HEK293 (cell line): ENCODE results near the gene TMEM123.

ENCODE experiments used
- CTCF ChIA-PET: fragments of 350-600 bp; formaldehyde crosslinking; extraction: SDS; loops from one replicate; lab custom pipeline; 2021; ENCODE audit warnings: antibody characterized with exemption; lab: Yijun Ruan, JAX
- POLR2A ChIA-PET: fragments of 300-600 bp; formaldehyde crosslinking; extraction: SDS; loops from one replicate; lab custom pipeline; 2020; ENCODE audit warnings: antibody characterized with exemption, inconsistent platforms; lab: Yijun Ruan, JAX
- H3K27ac ChIP-seq: fragments of 200-500 bp; sonication (Bioruptor generic); 2 replicates; pipeline ENCODE4 v1.5.1; 2014; ENCODE audit warnings: low read depth, low read length, control low read depth, inconsistent platforms; ENCODE audit errors: extremely low read depth
- H3K36me3 ChIP-seq, 2 experiments: fragments of 200-500 bp in 1 of 2; sonication (Bioruptor generic) in 1 of 2; 1 replicate in 1 of 2; 2 replicates in 1 of 2; pipeline ENCODE4 v1.5.1; 2014 to 2017; ENCODE audit warnings: inconsistent platforms in 2 of 2, low read length in 2 of 2; ENCODE audit not compliant: control insufficient read depth in 2 of 2, insufficient read depth in 1 of 2
- H3K4me1 ChIP-seq: fragments of 200-500 bp; sonication (Bioruptor generic); 2 replicates; pipeline ENCODE4 v1.5.1; 2014; ENCODE audit warnings: mild to moderate bottlenecking, low read length, inconsistent platforms; ENCODE audit not compliant: control insufficient read depth, insufficient read depth
- H3K4me3 ChIP-seq: 2 replicates; pipeline ENCODE4 v1.5.1; 2011; ENCODE audit warnings: low read depth, mild to moderate bottlenecking, control low read depth, low read length, moderate library complexity
- H3K9me3 ChIP-seq: fragments of 200-500 bp; sonication (Bioruptor generic); 2 replicates; pipeline ENCODE4 v1.5.1; 2014; ENCODE audit warnings: low read depth, low read length, inconsistent platforms; ENCODE audit not compliant: control insufficient read depth, insufficient read depth
- GFI1B ChIP-seq: fragments of 450-650 bp; formaldehyde crosslinking; IDR thresholded peaks from 2 replicates; pipeline ENCODE4 v1.5.1; 2016; ENCODE audit warnings: missing biosample characterization, missing genetic modification characterization
- KLF8 ChIP-seq: fragments of 450-650 bp; formaldehyde crosslinking; IDR thresholded peaks from 2 replicates; pipeline ENCODE4 v1.5.1; 2016; ENCODE audit warnings: missing biosample characterization, missing genetic modification characterization
- MYNN ChIP-seq: fragments of 450-650 bp; formaldehyde crosslinking; IDR thresholded peaks from 2 replicates; pipeline ENCODE4 v1.5.1; 2016; ENCODE audit warnings: missing biosample characterization, missing genetic modification characterization, borderline replicate concordance
- OSR2 ChIP-seq: fragments of 450-650 bp; formaldehyde crosslinking; IDR thresholded peaks from 2 replicates; pipeline ENCODE4 v1.5.1; 2016; ENCODE audit warnings: missing biosample characterization, missing genetic modification characterization
- PATZ1 ChIP-seq: fragments of 450-650 bp; formaldehyde crosslinking; IDR thresholded peaks from 2 replicates; pipeline ENCODE4 v1.5.1; 2016; ENCODE audit warnings: missing biosample characterization, missing genetic modification characterization
- REST ChIP-seq: fragments of 450-650 bp; formaldehyde crosslinking; IDR thresholded peaks from 2 replicates; pipeline ENCODE4 v1.5.1; 2016; ENCODE audit warnings: missing biosample characterization, missing genetic modification characterization
- SCRT2 ChIP-seq: fragments of 450-650 bp; formaldehyde crosslinking; IDR thresholded peaks from 2 replicates; pipeline ENCODE4 v1.5.1; 2016; ENCODE audit warnings: missing biosample characterization, missing genetic modification characterization
- TRIM28 ChIP-seq: IDR thresholded peaks from 2 replicates; pipeline ENCODE4 v1.6.1; 2011; ENCODE audit warnings: low read length, control low read depth, borderline replicate concordance
- ZBTB1 ChIP-seq: fragments of 450-650 bp; formaldehyde crosslinking; IDR thresholded peaks from 2 replicates; pipeline ENCODE4 v1.5.1; 2016; ENCODE audit warnings: missing biosample characterization, missing genetic modification characterization
- ZNF19 ChIP-seq: fragments of 450-650 bp; formaldehyde crosslinking; IDR thresholded peaks from 2 replicates; pipeline ENCODE4; 2016; ENCODE audit warnings: missing biosample characterization, missing genetic modification characterization, low read depth
- ZNF202 ChIP-seq: fragments of 450-650 bp; formaldehyde crosslinking; IDR thresholded peaks from 2 replicates; pipeline ENCODE4 v1.5.1; 2016; ENCODE audit warnings: missing biosample characterization, missing genetic modification characterization, borderline replicate concordance
- ZNF248 ChIP-seq: fragments of 450-650 bp; formaldehyde crosslinking; IDR thresholded peaks from 2 replicates; pipeline ENCODE4 v1.5.1; 2017; ENCODE audit warnings: missing biosample characterization, missing genetic modification characterization
- ZNF280C ChIP-seq: fragments of 450-650 bp; formaldehyde crosslinking; IDR thresholded peaks from 2 replicates; pipeline ENCODE4 v1.5.1; 2016; ENCODE audit warnings: missing biosample characterization, missing genetic modification characterization
- ZNF423 ChIP-seq: fragments of 450-650 bp; formaldehyde crosslinking; IDR thresholded peaks from 2 replicates; pipeline ENCODE4 v1.5.1; 2016; ENCODE audit warnings: missing biosample characterization, missing genetic modification characterization
- ZNF510 ChIP-seq: fragments of 450-650 bp; formaldehyde crosslinking; IDR thresholded peaks from 2 replicates; pipeline ENCODE4 v1.5.1; 2018; ENCODE audit warnings: mild to moderate bottlenecking, missing genetic modification characterization, missing biosample characterization; ENCODE audit not compliant: insufficient replicate concordance
- ZNF600 ChIP-seq: fragments of 450-650 bp; formaldehyde crosslinking; IDR thresholded peaks from 2 replicates; pipeline ENCODE4 v1.5.1; 2016; ENCODE audit warnings: missing biosample characterization, missing genetic modification characterization
- ZNF843 ChIP-seq: fragments of 450-650 bp; formaldehyde crosslinking; IDR thresholded peaks from 2 replicates; pipeline ENCODE4 v1.5.1; 2016; ENCODE audit warnings: missing biosample characterization, missing genetic modification characterization
- TF ChIP-seq, protein P1 (sequence below): fragments of 450-650 bp; formaldehyde crosslinking; IDR thresholded peaks from 2 replicates; pipeline ENCODE4 v1.5.1; 2017; ENCODE audit warnings: missing biosample characterization, missing genetic modification characterization

Gene TMEM123

GRCh38 chr11:102402548-102402947 lies 50.0 kb downstream of the TMEM123 start (continued):
- no peak for TF ChIP-seq ZNF280C
- TF ChIP-seq REST (tag by site-specific recombination): no peak
- TF ChIP-seq ZNF19 (tag by site-specific recombination): no peak
- TF ChIP-seq SCRT2 (tag by site-specific recombination): no peak
- TF ChIP-seq ZNF600 (tag by site-specific recombination): no peak
- TF ChIP-seq, all 188 proteins: peak for 0

DNA sequence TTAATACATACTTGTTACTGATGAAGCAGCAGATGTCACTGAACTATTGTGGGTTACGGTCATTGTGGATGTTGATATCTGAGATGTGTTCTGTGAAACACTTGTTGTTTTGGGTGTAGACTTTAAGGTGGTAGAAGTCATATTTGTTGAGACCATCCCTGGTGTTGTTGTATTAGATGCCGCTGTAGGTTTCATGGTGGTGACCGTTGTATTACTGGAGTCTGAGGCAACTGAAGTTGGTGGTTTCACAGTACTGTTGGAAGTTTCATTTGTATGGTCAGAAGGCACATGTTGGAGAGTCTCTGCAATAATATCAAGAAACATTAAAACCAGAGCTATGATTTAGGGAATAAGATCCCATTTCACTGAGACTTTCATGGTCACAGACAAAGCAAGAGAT lies 50.7 kb downstream of the TMEM123 start:
- TF ChIP-seq ZNF510 (tag by site-specific recombination): no peak
- no peak for TF ChIP-seq ZNF423 (tag by site-specific recombination)
- TF ChIP-seq ZBTB1 (tag by site-specific recombination): no peak
- no peak for TF ChIP-seq PATZ1
- no peak for TF ChIP-seq ZNF202
- no peak for TF ChIP-seq TRIM28
- TF ChIP-seq OSR2 (tag by site-specific recombination): no peak
- TF ChIP-seq, protein P1, sequence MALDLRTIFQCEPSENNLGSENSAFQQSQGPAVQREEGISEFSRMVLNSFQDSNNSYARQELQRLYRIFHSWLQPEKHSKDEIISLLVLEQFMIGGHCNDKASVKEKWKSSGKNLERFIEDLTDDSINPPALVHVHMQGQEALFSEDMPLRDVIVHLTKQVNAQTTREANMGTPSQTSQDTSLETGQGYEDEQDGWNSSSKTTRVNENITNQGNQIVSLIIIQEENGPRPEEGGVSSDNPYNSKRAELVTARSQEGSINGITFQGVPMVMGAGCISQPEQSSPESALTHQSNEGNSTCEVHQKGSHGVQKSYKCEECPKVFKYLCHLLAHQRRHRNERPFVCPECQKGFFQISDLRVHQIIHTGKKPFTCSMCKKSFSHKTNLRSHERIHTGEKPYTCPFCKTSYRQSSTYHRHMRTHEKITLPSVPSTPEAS: no peak
- TF ChIP-seq ZNF843 (tag by site-specific recombination): no peak
- no peak for TF ChIP-seq ZNF248 (tag by site-specific recombination)
- no peak for TF ChIP-seq GFI1B (tag by site-specific recombination)
- TF ChIP-seq KLF8 (tag by site-specific recombination): no peak
- no peak for TF ChIP-seq MYNN (tag by site-specific recombination)
- no peaks in the 10 kb centered on the region for H3K4me1 ChIP-seq
- no peak overlapping the region for H3K27ac ChIP-seq
- H3K9me3 ChIP-seq: no peaks in the 10 kb centered on the region
- POLR2A ChIA-PET: no interaction called here
- peaks cover 4 to 64% of the 10 kb centered on the region in 2 experiments; a peak in 2 of 3 replicates for H3K36me3 ChIP-seq
- no peak overlapping the region for H3K4me3 ChIP-seq
- CTCF ChIA-PET: interaction anchor here (1.1 to 7.0 kb wide), 3 partner anchors 11 to 113 kb away, joined by 3 to 32 read pairs (median 4); no protein-coding TSS in a partner anchor
